Coronary artery (tissue), 2 donors: Measurements from ENCODE around the gene CSTPP1.
A peak's percentile ranks its signal among the peaks of the same experiment; 100 is the strongest.

Experiments
- DNase-seq: peaks from one replicate; pipeline ENCODE4 v3.0.0-alpha.2; 2017; ENCODE audit warnings: low spot score
- H3K27ac ChIP-seq, 2 donors: fragments of 200-600 bp; sonication (generic); one replicate each; pipeline ENCODE4 v1.5.1; 2016 to 2019
- H3K4me3 ChIP-seq: fragments of 200-600 bp; sonication (generic); 2 replicates; pipeline ENCODE4 v1.5.1; 2016; ENCODE audit warnings: mild to moderate bottlenecking, moderate library complexity
- CTCF ChIP-seq: fragments of 200-600 bp; sonication (generic); IDR thresholded peaks from one replicate; pipeline ENCODE4 v1.5.1; 2019; ENCODE audit warnings: antibody characterized with exemption

CSTPP1 gene

GRCh38 chr11:46900091-46900746 is 36.3 kb upstream of the CSTPP1 start:
- Histone ChIP-seq H3K4me3 (no peak overlapping the region), H3K27ac (no peak overlapping the region)
- no peak for TF ChIP-seq CTCF
- no peak for DNase-seq

GRCh38 chr11:46901156-46901555 is 35.4 kb upstream of the CSTPP1 start:
- DNase-seq = no peak
- Histone ChIP-seq H3K4me3 (no peak overlapping the region), H3K27ac (no peak overlapping the region)
- TF ChIP-seq CTCF = no peak

- H3K27ac ChIP-seq = no peak overlapping the region
- no peak for DNase-seq
Measured at GRCh38 chr11:46902694-46903093, 33.9 kb upstream of the CSTPP1 start.

GRCh38 chr11:46903846-46904245 is 32.7 kb upstream of the CSTPP1 start:
- no peak for DNase-seq
- Histone ChIP-seq H3K27ac (no peak overlapping the region), H3K4me3 (no peak overlapping the region)

More at GRCh38 chr11:46902694-46903093, 33.9 kb upstream of the CSTPP1 start:
- H3K4me3 ChIP-seq = no peak overlapping the region
- TF ChIP-seq CTCF = no peak

GRCh38 chr11:46905806-46906205 is 30.8 kb upstream of the CSTPP1 start:
- TF ChIP-seq CTCF = no peak
- Histone ChIP-seq H3K4me3 (no peak overlapping the region), H3K27ac (no peak overlapping the region)
- no peak for DNase-seq

More at GRCh38 chr11:46903846-46904245, 32.7 kb upstream of the CSTPP1 start:
- TF ChIP-seq CTCF = no peak

GRCh38 chr11:46906609-46907041 is 29.9 kb upstream of the CSTPP1 start:
- no peak overlapping the region for H3K4me3 ChIP-seq

More at GRCh38 chr11:46906609-46907041, 29.9 kb upstream of the CSTPP1 start:
- H3K27ac ChIP-seq = peak overlapping the region in 1 of 2 donors; percentile 22
- DNase-seq = no peak
- no peak for TF ChIP-seq CTCF
